ENCODE data around the gene EYS.
"Not testable (repeated sequence)": the region's sequence is repeated elsewhere in the genome, so short reads cannot be mapped to it uniquely, and the experiment has no call there.

Gene EYS

DNA sequence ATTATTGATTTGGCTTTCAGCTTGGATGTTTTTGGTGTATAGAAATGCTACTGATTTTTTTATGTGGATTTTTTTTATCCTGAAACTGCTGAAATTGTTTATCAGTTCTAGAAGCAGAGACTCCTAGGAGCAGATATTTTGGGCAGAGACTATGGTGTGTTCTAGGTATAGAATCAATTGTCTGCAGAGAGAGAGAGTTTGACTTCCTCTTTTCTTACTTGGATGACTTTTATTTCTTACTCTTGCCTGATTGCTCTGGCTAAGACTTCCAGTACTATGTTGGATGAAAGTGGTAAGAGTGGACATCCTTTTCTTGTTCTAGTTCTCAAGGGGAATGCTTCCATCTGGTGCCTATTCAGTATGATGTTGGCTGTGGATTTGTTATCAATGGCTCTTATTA, 1700.8 kb downstream of the EYS start:
- DNase-seq (ENCODE audit: low read depth in 2 of 2, low spot score in 1 of 2), result no peak

DNA sequence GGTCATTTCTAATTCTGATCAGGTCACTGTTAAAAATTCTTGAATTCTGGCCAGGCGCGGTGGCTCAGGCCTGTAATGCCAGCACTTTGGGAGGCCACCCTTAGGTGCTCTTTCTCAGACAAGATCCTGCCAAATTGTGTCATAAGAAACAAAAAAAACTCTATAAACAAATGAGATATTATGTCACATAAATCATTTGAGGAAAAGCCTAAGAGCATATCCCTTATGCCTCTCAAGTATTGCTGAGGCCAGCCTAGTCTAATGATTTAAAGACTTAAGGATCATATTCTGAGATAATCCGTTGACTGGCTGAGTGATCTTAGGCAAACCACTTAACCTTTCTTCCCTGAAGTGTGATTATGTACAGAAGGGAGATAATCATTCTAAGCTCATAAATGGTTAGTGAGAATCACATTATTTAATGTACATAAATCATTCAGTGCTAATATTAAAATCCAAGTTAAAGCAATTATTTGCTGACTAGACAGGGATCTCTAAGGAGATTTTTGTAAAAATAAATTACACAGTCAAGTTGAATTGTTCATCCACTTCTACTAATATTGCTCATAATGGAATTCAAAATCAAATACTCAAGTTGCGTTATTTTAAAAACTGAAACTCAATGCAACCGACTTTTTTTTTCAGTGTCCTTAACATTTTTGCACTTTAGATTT, 1706.1 kb downstream of the EYS start:
- DNase-seq (ENCODE audit: low read depth in 2 of 2, low spot score in 1 of 2), result no peak

DNA sequence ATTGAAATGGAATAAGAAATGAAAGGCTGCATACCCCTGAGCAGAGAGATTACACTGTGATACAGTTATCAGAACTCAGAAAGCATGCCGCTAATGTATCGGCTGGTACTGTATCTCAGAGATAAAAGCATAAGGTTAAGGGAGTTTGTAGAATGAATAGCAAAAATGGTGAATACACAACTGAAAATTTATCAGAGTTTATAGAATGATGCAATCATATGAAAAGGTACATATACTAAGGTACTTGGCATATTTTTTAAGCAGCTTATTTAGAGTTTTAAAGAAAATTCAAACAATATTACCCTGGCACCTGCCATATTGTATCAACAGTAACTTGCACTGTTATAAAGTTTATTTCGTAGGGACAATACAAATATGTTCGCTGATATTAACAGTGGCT, 1707.4 kb downstream of the EYS start:
- DNase-seq (ENCODE audit: low read depth in 2 of 2, low spot score in 1 of 2), result no peak

DNA sequence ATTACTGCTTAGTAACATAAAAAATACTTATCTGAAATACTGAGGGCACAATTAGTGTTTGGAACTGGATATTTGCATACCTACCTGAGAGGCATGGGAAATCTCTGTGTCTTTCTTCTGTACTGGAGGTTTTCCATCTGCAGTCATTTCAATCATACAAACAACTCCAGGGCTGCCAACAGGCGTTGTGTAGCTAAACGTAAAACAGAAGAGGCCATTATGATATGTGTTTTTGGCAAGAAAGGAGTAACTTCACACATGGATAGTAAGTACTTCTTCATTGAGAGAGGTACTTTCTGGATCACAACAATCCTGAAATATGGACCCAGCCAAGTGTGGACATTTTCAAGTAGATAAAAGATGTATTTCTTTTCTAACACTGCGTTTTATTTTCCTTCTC, 1708.0 kb downstream of the EYS start:
- DNase-seq (ENCODE audit: low read depth in 2 of 2, low spot score in 1 of 2), result no peak

DNA sequence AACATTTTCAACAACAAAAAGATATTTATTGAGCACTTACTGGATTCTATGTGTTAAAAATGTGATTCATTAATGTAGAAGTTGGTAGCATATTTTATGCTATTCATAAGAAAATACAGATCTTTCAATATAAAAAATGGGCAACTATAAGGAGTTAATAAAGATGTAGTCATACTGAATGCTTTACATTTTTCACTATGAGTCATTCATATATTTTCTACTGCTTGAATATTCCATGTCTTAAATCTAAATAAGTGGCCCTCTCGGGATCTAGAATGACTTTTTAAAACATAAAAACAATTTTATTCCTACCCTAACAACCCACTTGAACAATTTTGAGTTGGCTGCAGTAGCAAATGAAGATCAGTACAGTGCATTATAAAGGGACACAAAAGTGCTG, 1709.3 kb downstream of the EYS start:
- DNase-seq (ENCODE audit: low read depth in 2 of 2, low spot score in 1 of 2), result no peak

DNA sequence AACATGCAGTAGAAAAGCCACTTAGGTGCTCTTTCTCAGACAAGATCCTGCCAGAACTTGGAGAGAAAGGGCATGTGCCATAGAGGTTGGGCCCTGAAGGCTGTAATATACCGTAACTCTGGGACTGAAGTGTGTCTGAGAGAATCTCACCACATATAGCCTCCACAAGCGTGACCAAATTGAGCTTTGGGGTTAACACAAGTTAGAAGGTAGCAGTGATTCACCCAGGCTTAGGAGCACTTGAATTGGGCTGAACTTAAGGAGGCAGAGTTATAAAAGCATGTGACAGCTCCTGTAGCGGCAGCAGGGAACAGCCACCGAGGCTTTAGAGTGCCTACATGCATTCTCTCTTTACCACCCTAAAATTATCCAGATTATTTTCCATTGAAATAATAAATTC, 1709.8 kb downstream of the EYS start:
- DNase-seq (ENCODE audit: low read depth in 2 of 2, low spot score in 1 of 2), result no peak

DNA sequence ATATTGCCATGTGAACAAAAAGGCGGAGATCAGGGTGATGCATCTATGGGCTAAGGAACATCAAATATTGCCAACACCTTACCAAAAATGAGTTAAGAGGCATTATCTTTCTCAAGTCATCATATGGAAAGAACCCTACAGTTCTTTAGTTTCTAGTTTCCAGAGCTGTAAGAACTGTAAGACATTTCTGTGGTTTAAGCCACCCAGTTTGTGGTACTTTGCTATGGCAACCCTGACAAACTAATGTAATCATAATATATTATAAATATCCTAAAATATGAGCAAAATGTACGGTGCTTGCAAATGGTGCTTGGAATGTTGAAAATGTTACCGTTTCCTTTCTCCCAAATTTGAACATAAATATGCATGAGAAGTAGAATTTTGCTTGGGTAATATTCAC, 1721.8 kb downstream of the EYS start:
- DNase-seq (ENCODE audit: low read depth in 2 of 2, low spot score in 1 of 2), result no peak

DNA sequence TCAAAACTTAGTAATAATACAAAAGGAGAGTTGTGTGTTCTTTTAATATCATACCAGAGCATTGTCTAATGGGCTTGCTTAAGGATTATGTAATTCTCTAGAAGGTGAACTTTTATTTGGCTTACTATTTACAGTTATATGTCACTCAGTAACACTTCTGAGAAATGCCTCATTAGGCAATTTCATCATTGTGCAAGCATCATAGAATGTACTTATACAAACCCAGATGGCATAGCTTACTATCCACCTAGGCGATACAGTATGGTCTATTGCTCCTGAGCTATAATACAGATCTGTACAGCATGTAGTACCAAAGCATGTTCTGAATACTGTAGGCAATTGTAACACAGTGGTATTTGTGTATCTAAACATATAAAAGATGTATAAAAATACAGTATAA, 1731.3 kb downstream of the EYS start:
- no peak for DNase-seq (ENCODE audit: low read depth in 2 of 2, low spot score in 1 of 2)

DNA sequence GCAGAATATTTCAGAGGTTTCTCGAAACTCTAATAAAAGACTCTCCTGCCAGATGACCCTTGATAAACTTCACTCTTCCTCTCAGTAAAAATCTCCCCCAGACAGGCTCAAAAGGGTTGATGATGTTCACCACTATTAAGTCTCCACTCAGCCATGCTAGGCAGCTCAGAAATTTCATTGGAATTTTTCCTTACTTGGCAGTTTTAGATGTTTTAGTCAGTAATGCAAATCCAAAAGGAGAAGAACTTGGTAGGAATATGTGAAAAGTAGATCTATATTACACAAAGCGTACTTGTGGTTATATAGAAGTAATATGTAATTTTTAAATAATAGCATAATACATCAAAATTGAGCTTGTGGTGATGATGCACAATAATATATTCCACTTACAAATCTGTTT, 1738.4 kb downstream of the EYS start:
- DNase-seq (ENCODE audit: low read depth in 2 of 2, low spot score in 1 of 2), result no peak

DNA sequence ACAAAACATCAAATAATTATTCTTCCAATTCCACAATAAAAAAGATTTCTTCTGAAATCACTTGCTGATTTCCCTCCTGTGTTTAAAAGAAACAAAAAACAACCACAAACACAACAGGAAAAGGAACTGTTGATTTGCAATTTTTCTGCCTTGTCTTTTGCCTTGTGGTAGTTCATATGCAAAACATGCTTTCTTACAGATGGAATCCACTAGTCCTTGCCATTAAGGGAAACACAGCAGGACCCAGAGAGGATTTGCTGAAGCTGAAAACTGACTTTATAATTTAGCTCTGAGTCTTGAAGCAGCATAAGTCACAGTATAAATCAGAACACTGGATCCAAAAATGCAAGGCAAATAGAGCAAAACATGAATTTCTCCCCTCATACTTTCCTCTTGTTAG, 1742.7 kb downstream of the EYS start:
- DNase-seq (ENCODE audit: low read depth in 2 of 2, low spot score in 1 of 2), result no peak

DNA sequence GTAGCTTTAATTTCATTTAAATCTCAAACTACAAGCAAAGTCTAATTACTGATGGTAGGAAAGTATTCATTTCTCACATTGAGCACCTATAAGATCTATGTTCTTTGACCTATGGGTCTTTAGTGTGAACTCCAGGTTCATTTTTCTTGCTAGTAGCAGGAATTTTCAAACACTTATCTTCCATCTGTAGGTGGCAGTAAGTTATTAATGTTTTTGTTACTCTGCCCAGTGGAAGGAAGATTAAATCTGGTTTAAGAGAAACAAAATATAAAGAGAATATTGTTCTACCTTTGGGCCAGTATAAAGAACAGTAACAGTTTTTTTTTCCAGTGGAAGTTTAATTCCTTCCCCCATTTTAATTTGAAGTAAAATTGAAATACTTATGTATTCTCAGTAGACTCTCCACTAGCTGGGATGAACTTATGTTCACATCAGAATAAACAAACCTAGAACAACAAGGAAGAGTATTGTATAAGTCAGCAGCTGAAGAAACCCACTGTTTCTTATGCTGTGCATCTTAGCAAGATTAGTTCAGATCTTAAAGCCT, 1743.2 kb downstream of the EYS start:
- DNase-seq (ENCODE audit: low read depth in 2 of 2, low spot score in 1 of 2), result no peak

DNA sequence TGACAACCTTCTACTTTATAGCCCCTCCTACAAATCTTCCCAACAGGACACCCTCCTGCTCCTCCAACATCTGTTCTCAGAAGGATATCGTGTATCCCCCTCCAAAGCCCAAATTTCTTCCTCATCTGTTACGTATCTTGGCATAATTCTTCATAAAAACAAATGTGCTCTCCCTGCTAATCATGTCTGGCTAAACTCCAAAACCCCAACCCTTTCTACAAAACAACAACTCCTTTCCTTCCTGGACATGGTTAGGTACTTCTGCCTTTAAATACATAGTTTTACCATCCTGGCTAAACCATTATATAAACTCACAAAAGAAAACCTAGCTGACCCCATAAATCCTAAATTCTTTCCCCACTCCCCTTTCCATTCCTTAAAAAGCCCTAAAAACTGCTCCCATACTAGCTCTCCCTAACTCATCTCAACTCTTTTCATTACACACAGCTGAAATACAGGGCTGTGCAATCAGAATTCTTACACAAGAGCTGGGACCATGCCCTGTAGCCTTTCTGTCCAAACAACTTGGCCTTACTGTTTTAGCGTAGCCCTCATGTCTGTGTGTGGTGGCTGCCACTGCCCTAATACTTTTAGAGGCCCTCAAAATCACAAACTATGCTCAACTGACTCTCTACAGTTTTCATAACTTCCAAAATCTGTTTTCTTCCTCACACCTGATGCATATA, 1753.5 kb downstream of the EYS start:
- DNase-seq (ENCODE audit: low read depth in 2 of 2, low spot score in 1 of 2), result not testable (repeated sequence)

DNA sequence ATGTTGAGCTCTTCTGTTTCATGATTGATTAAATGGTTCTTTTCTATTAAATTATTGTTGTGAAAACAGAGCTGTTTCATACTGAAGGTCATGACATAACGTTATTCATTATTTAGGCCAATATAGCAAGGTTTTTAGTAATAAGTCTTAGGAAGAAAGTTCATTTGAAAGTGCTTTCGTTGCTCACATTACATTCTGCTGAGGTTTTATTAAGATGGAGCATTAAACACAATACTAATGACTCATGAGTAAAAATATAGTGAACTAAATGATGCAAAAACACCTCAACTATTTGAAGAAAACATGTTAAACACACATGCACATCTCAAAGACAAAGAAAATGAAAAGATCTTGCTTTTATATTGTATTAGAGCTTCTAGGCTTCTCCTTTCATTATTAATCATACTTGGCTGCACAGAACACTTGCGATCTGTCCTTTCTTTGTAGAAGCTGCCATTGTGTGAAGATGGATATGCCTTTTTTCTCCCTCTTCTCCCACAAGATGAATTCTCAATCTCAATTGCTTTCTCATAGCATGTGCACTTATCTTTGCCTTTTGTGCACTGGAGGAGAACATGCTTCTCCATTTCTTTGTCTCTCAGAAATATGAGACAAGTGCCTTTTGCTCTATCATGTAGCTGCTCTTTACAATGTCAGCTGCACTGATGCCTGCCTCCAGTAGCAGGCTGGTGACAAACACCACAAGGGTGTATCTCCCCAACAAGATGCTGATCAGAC, 1759.1 kb downstream of the EYS start:
- DNase-seq (ENCODE audit: low read depth in 2 of 2, low spot score in 1 of 2), result no peak

DNA sequence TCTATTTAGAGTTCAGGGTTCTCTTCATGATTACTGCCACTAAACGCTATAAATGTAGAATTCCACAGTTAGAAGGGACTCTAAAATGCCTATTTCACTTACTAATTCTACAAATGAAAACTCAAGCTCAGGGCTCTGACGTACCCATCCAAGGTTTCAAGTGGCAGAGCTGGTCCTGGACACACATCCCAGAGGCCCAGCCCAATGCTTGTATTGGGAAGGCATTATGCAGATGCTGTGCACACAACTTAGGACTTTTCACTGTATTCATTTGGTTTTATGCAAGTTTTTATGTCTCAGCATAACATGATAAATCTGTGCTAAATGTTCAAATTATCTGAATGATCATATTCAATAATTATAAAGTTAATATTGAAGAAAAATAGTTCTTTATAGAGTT, 1761.0 kb downstream of the EYS start:
- no peak for DNase-seq (ENCODE audit: low read depth in 2 of 2, low spot score in 1 of 2)

DNA sequence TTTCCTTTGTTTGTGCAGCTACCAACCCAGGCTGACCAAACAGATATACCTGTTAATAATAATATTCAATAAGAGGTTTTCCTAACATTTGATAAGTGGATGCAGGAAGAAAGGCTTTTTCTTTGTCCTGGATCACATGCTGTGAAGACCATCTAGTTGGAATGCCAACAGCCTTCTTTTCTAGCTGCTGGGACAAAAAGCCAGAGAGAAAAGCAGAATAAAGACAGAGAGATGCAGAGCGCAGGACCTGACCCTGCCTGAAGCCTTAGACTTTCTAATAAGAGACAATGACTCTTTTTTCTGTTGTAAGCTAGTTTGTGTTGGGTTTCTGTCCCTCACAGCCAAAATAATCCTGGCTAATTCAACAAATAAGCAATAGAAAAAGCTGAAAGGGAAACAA, 1763.2 kb downstream of the EYS start:
- DNase-seq (ENCODE audit: low read depth in 2 of 2, low spot score in 1 of 2), result no peak

DNA sequence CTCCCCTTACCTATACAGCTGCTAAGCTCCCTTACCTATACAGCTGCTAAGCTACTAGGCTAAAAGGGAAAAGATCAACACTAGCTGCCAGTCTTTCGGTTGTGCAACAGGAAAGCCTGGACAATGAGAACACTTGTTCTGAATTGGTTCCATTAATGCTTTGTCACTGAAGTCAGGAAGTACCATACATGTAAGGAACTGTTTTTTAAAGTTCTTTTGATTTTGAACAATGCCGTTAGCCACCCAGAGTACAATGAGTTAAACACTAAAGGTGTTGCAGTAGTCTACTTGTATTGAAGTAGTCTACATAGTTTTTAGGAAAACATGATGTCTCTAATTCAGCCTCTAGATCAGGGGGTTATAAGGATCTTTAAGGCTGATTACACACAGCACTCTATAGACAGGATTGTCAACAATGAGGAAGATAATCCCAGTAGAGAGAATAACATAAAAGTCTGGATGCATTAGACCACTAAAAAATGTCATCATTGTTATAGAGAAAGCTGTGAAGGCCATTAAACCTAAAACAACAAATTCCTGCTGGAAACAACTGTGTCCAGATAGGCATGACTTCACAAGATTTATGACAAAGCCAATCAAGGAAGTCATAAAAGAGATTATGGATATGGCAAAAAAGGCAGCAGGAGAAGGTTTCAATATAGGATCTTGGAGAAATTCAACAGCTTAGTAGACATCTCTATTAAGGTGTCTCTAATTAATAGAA, 1765.1 kb downstream of the EYS start:
- DNase-seq (ENCODE audit: low read depth in 2 of 2, low spot score in 1 of 2), result no peak

DNA sequence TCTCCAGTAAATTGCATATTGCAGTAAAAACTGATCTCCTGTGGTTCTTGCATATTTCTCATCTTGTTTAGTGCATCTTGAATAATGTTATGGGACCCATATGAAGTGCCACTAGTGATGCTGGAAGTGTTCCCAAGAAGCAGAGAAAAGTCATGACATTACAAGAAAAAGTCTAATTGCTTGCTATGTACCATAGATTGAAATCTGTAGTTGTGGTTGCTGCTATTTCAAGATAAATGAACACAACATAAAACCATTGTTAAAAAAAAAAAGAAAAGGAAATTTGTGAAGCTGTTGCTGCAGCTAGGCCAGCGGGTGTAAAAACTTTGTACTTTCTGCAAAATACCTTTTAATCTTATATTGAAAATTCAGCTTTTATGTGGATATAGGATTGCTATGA, 1767.0 kb downstream of the EYS start:
- DNase-seq (ENCODE audit: low read depth in 2 of 2, low spot score in 1 of 2), result no peak

DNA sequence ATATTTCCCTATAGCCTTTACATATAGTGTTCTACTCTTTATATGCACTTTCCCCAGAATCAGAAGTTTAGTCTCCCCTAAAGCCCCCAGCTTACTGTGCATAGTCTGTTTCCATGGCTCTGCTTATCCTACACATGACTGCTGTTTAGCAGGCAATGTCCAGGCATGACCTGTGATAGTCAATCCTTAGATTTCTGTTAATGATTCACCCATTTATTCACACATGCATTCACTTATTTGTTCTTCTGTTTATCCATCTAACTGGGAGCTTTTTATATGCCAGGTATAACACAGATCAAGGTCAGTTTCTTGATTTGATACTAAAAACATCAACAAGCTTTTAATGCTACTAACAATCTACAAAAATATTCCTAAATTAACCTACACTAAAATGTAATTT, 1770.6 kb downstream of the EYS start:
- no peak for DNase-seq (ENCODE audit: low read depth in 2 of 2, low spot score in 1 of 2)

DNA sequence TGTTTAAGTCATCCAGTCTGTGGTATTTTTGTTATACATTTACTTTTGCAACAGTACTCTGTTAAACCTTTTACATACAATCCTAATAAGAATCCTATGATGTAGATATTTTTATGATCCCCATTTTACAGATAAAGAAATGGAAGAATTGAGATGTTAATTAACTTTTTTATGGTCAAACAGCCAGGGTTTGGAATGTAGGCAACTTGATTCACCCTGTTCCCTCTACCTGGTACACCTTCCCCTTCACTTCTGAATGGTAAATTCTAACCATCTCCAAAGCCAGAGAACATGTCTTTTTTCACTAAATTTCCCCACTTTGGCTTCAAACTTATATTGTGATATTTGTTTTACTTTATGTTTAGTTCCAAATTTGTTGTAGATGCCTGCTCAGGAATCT, 1771.3 kb downstream of the EYS start:
- DNase-seq (ENCODE audit: low read depth in 2 of 2, low spot score in 1 of 2), result no peak

DNA sequence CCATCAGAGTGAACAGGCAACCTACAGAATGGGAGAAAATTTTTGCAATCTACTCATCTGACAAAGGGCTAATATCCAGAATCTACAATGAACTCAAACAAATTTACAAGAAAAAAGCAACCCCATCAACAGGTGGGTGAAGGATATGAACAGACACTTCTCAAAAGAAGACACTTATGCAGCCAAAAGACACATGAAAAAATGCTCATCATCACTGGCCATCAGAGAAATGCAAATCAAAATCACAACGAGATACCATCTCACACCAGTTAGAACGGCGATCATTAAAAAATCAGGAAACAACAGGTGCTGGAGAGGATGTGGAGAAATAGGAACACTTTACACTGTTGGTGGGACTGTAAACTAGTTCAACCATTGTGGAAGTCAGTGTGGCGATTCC, 1773.1 kb downstream of the EYS start:
- DNase-seq (ENCODE audit: low read depth in 2 of 2, low spot score in 1 of 2), result not testable (repeated sequence)

DNA sequence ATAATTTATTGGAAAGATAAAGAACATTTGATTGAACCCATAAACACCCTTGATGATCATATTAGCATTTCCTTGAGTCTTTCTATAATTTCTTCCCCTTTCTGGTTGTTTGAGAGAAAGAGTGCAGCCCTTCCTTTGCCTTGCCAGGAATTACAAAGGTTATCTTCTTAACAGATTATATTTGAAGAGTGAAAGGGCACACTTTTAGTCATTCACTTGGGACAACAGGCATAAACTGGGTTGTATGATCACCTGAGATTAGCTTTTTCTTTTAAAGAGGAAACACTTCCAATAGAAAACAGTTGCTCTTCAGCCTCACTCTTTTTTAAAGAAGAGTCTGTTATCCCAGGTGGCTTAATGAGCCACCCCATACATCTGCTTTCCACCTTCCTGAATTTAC, 1776.2 kb downstream of the EYS start:
- DNase-seq (ENCODE audit: low read depth in 2 of 2, low spot score in 1 of 2), result no peak

DNA sequence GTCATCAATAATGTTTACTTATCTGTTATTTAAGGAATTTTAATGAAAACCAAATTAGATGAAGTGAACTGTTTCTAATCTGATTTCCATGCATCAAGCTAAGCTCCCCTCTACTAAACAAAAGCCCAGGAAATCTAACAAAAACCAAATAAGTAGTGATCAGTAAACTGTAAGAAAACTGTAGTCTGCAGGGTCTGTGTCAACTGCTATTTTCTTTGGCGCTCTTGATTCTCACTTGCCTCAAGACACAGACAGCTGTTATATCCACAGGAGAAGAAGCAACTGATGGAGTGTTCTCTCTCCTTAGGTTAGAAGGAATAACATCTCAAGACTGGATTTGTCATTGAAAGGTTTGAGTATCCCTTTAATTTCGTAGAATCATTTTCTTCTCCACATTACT, 1777.9 kb downstream of the EYS start:
- DNase-seq (ENCODE audit: low read depth in 2 of 2, low spot score in 1 of 2), result no peak

Measured in stimulated activated CD8-positive, alpha-beta memory T cell treated with anti-CD3 and anti-CD28 coated beads, Interleukin-4, amount 100 ng/mL, for 4 hours (primary cell).